ENCODE measurements around the gene TPRX2. TPM values are rescaled to one million over a fixed set of nuclear protein-coding genes. Genes with fewer than 3 reads are reported as not detected.
"Not testable (repeated sequence)": the region's sequence is repeated elsewhere in the genome, so short reads cannot be mapped to it uniquely, and the experiment has no call there.

TPRX2 gene
- total RNA-seq, 1 experiment from 2014 or later, result not detected

- DNase-seq (ENCODE audit: low spot score), result no peak
Measured at GRCh38 chr19:47861630-47862029, 2.6 kb downstream of the TPRX2 start.

GRCh38 chr19:47863514-47863936 is 4.5 kb downstream of the TPRX2 start:
- DNase-seq (ENCODE audit: low spot score), result peak; percentile 55

GRCh38 chr19:47865166-47865565 is 6.1 kb downstream of the TPRX2 start:
- DNase-seq (ENCODE audit: low spot score), result no peak

GRCh38 chr19:47878906-47879305 is 19.9 kb downstream of the TPRX2 start:
- DNase-seq (ENCODE audit: low spot score), result no peak

DNA sequence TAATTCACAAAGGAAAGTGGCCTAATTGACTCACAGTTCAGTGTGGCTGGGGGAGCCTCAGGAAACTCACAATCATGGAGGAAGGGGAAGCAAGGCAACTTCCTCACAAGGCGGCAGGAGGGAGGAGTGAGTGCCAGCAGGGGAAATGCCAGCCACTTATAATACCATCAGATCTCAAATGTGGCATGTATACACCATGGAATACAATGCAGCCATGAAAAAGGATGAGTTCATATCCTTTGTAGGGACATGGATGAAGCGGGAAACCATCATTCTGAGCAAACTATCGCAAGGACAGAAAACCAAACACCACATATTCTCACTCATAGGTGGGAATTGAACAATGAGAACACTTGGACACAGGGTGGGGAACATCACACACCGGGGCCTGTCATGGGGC is 20.4 kb downstream of the TPRX2 start:
- not testable (repeated sequence) for DNase-seq (ENCODE audit: low spot score)

DNA sequence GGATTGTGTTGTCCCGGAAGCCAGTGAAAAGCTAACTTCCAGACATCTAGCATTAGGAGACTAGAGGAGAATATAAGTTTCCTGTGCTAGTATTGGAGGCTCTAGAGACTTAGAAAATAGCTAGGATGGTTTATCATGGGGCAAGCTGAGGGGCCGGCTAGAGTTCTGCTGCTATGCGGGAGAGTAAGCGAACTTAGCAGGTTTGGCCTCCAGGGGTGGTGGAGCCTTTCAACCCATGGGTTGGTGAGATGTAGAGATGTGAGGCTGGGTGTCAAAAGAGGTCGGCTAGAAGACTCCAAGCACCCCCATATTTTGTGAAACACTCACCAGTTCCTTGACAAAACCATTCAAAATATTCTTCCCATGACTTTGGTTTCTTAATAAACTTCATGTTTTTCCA is 22.7 kb downstream of the TPRX2 start:
- no peak for DNase-seq (ENCODE audit: low spot score)

- DNase-seq (ENCODE audit: low spot score), result no peak
Measured at GRCh38 chr19:47882890-47883289, 23.9 kb downstream of the TPRX2 start.

- DNase-seq (ENCODE audit: low spot score), result no peak
Measured at GRCh38 chr19:47885067-47885463, 26.0 kb downstream of the TPRX2 start.

DNA sequence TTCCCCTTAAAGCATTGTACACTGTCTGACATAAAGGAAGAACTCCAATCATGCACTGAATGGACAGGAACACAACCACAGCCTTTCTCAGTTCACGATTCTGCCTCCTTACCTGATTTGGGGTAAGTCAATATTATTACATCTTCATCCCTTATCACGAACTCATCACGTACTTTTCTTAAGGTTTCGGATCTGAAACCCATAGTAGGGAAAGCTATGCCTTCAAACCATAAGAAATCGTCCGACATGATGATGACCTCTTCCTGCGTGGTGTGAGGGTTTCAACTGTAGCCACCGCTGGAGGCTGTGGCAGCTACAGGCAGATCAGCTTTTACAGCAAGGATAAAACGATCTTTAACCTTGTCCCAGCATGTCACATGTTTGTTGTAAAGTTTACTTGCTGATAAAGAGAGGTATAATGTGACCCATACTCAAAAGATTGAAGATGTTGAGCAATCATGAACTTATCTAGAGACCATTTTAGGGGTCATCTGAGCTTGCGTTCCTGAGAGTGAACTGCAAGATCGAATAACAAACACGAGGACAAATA is 27.1 kb downstream of the TPRX2 start, which contains the start of gene SULT2A1:
Gene SULT2A1 (minus strand): TSS at position 306 of the 550 bp plus-strand sequence. CDS start 58 bp downstream, at position 248.
- DNase-seq (ENCODE audit: low spot score), result no peak

DNA sequence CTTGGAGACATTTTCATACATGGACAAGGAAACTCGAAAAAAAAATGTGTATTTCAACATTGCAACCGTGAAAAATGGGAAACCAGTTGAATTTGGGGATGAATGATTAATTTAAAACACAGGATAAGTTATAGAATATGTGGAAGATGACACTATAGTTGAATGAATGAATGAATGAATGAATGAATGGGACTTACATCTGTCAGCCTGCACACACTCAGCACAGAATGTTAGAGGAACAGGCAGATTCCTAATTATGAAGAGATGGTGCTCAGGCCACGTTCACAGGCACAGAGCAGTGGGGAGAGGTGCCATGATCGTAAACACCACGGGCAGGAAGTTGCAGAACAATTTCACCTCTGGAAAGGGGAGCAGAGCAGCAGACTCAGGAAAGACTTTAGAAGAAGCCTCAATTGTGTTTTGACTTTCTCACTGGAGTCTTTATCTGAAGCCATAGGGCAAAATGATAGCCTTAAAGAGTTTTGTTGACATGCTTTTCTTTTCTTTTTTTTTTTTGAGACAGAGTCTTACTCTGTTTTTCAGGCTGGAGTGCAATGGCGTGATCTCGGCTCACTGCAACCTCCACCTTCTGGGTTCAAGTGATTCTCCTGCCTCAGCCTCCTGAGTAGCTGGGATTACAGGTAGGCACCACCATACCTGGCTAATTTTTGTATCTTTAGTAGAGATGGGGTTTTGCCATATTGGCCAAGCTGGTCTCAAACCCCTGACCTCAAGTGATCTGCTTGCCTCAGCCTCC is 32.0 kb downstream of the TPRX2 start:
- no peak for DNase-seq (ENCODE audit: low spot score)

GRCh38 chr19:47891622-47891922 is 32.5 kb downstream of the TPRX2 start:
- no peak for DNase-seq (ENCODE audit: low spot score)

DNA sequence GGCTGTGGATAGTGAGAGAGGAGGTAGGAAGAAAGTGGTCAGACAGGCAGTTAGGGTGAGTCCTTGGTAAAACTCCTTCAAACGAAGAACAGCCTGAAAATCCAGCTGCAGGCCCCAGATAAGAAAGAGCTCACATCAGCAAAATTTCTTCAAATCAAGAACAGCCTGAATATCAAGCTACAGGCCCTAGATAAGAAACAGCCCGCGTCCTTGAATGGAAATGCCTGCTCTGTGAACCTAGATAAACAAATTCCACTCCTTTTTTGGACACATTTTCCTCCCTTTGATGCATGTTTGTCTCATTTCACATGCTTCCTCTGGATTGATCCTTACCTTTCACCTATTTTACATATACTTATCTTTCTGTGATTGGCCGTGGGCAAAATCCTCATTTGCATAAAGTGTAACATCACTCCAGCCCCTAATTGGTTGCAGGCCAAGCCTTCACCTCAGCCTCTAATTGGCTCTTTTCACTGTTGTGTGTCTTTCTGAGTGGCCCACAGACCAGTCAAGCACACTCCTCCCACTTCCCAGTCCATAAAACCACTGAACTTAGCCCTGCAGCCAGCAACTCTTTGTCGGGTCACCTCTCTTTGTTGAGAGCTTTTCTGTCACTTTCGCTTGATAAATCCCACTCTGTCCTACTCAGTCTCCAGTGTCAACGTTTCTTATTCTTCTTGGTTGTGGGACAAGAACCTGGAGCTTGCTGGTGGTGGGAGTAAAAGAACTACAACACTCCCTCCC is 33.1 kb downstream of the TPRX2 start:
- no peak for DNase-seq (ENCODE audit: low spot score)

- no peak for DNase-seq (ENCODE audit: low spot score)
Measured at GRCh38 chr19:47895165-47895782, 36.2 kb downstream of the TPRX2 start.

- DNase-seq (ENCODE audit: low spot score), result no peak
Measured at GRCh38 chr19:47896019-47896418, 37.0 kb downstream of the TPRX2 start.

- DNase-seq (ENCODE audit: low spot score), result no peak
Measured at GRCh38 chr19:47896773-47897172, 37.7 kb downstream of the TPRX2 start.

- DNase-seq (ENCODE audit: low spot score), result no peak
Measured at GRCh38 chr19:47897861-47898260, 38.8 kb downstream of the TPRX2 start.

DNA sequence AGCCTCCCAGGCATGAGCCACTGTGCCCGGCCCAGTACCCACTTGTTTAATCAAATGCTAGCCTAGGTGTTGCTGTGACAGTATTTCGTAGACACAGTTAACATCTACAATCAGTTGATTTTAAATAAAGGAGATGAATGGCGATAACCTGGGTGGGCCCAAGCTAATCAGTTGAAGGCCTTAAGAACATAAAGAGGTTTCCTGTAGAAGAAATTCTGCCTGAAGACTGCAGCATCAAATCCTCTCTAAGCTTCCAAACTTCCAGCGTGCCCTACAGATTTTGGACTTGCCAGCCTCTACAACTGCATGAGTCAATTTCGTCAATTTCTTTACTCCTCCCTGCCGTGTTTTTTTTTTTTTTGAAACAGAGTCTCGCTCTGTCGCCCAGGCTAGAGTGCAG is 40.3 kb downstream of the TPRX2 start:
- no peak for DNase-seq (ENCODE audit: low spot score)

DNA sequence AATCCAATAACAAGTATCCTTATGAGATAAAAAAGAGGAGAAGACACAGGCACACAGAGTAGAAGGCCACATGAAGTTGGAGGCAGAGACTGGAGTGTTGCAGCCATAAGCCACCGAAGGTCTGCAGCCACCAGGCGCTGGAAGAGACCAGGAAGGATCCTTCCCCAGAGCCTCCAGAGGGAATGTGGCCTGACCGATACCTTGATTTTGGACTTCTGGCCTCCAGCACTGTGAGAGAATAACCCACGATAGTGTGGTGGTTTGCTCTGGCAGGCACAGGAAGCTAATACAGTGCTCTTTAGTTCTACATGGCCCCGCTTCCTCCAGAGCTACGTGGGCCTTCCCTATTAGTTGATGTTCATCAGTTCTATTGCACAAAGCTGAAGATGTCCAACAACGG is 42.3 kb downstream of the TPRX2 start:
- DNase-seq (ENCODE audit: low spot score), result no peak

GRCh38 chr19:47909350-47909749 is 50.3 kb downstream of the TPRX2 start:
- not testable (repeated sequence) for DNase-seq (ENCODE audit: low spot score)

GRCh38 chr19:47910191-47910590 is 51.2 kb downstream of the TPRX2 start:
- not testable (repeated sequence) for DNase-seq (ENCODE audit: low spot score)

Data from A172 (cell line).